Esophagus squamous epithelium (tissue), 4 donors: ENCODE data around the gene WFDC2.

ENCODE experiments used
- POLR2A ChIP-seq, 4 donors: fragments of 450-650 bp; IDR thresholded peaks; one replicate each; pipeline ENCODE4 v1.6.1; 2017; ENCODE audit warnings: antibody characterized with exemption in 4 of 4, mild to moderate bottlenecking in 4 of 4, moderate library complexity in 3 of 4
- TF ChIP-seq, protein P1 (sequence below), 6 experiments: fragments of 450-650 bp in 4 of 6; fragments of 200-600 bp in 2 of 6; sonication (generic) in 2 of 6; IDR thresholded peaks; one replicate each; pipeline ENCODE4 v1.5.1; 2016 to 2019; ENCODE audit warnings: antibody characterized with exemption in 6 of 6, mild to moderate bottlenecking in 4 of 6, moderate library complexity in 4 of 6

DNA sequence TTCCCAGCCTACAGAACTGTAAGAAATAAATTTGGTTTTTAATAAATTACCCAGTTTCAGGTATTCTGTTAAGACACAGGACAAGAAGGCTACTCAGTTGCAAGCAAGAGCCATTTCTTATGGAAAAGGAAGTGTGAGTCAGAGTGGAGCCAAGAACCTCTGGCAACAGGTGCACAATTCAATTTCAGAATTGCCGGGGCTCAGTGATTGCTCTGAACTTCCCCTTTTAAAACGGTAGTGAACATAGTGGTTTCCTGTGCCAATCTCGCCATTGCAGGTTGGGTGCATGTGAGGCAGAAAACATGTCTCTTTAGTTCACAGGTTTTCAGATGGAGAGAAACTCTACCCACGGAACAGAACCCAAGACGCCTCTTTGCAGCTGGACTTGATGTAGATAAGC is 37.3 kb upstream of the WFDC2 start:
- TF ChIP-seq, protein P1, sequence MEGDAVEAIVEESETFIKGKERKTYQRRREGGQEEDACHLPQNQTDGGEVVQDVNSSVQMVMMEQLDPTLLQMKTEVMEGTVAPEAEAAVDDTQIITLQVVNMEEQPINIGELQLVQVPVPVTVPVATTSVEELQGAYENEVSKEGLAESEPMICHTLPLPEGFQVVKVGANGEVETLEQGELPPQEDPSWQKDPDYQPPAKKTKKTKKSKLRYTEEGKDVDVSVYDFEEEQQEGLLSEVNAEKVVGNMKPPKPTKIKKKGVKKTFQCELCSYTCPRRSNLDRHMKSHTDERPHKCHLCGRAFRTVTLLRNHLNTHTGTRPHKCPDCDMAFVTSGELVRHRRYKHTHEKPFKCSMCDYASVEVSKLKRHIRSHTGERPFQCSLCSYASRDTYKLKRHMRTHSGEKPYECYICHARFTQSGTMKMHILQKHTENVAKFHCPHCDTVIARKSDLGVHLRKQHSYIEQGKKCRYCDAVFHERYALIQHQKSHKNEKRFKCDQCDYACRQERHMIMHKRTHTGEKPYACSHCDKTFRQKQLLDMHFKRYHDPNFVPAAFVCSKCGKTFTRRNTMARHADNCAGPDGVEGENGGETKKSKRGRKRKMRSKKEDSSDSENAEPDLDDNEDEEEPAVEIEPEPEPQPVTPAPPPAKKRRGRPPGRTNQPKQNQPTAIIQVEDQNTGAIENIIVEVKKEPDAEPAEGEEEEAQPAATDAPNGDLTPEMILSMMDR (IDR thresholded peaks at IDR 0.05) = no peak
- TF ChIP-seq POLR2A (IDR thresholded peaks at IDR 0.05) = no peak
